ENCODE results near the gene CXCL17. TPM values are rescaled to one million over a fixed set of nuclear protein-coding genes. Genes with fewer than 3 reads are reported as not detected.

The CXCL17 gene
- total and polyA plus RNA-seq, 2 experiments from 2014 or later = 0.39 TPM; not detected in 1

GRCh38 chr19:42388851-42389489, 53.8 kb downstream of the CXCL17 start:
- no peaks in the 10 kb centered on the region for H3K79me2 ChIP-seq (replicated peaks; ENCODE audit: insufficient read depth)
- ATAC-seq (no peak), DNase-seq (ENCODE audit: low spot score) (no peak)
- H3K4me2 ChIP-seq = no peak overlapping the region
- no peaks in the 10 kb centered on the region for H3K36me3 ChIP-seq (ENCODE audit: insufficient read depth)
- H3K4me3 ChIP-seq = no peak overlapping the region
- H3K4me1 Mint-ChIP-seq = peaks cover 19% of the 10 kb centered on the region
- H3K36me3 Mint-ChIP-seq (ENCODE audit: low read depth) = peaks cover 3% of the 10 kb centered on the region; the same call in 1 of the 3 replicates
- no peaks in the 10 kb centered on the region; the same call in 1 of the 2 replicates for H3K4me1 ChIP-seq (ENCODE audit: insufficient read depth)
- TF ChIP-seq CREB1 (CRISPR knock-in tag; IDR thresholded peaks at IDR 0.05; ENCODE audit: low read depth) (no peak), STAT1 (IDR thresholded peaks at IDR 0.05; ENCODE audit: unreplicated experiment) (no peak), CTCF (conservative IDR thresholded peaks at IDR 0.05; ENCODE audit: low read depth in 2 of 2) (no peak), ZNF462 (CRISPR knock-in tag; IDR thresholded peaks at IDR 0.05) (no peak), ZNF114 (CRISPR knock-in tag; IDR thresholded peaks at IDR 0.05) (no peak), ETS1 (IDR thresholded peaks at IDR 0.05) (no peak), REST (IDR thresholded peaks at IDR 0.05; ENCODE audit: unreplicated experiment) (no peak), NANOG (IDR thresholded peaks at IDR 0.05; ENCODE audit: borderline replicate concordance) (no peak), EZH2phosphoT487 (IDR thresholded peaks at IDR 0.05; ENCODE audit: unreplicated experiment) (no peak), JUNB (IDR thresholded peaks at IDR 0.05; ENCODE audit: unreplicated experiment) (no peak), EZH2 (IDR thresholded peaks at IDR 0.05; ENCODE audit: low read depth, unreplicated experiment) (no peak)
- no peaks in the 10 kb centered on the region for H3K9me2 ChIP-seq (ENCODE audit: insufficient read depth)
- no peak overlapping the region for H2AFZ ChIP-seq
- peaks cover 17% of the 10 kb centered on the region for H3K27me3 Mint-ChIP-seq (ENCODE audit: insufficient read depth, low read depth, poor library complexity)
- H4K20me1 ChIP-seq (replicated peaks; ENCODE audit: insufficient read depth) = no peaks in the 10 kb centered on the region
- H3K27me3 ChIP-seq (ENCODE audit: insufficient read depth) = peaks cover 15% of the 10 kb centered on the region
- H3K9me3 Mint-ChIP-seq = no peaks in the 10 kb centered on the region
- H3K4me3 Mint-ChIP-seq = no peak overlapping the region
- H3K27ac ChIP-seq (ENCODE audit: low read depth) = no peak overlapping the region
- H3K27ac Mint-ChIP-seq = no peak overlapping the region
- no peaks in the 10 kb centered on the region for H3F3A ChIP-seq (replicated peaks; ENCODE audit: low read depth)

Measured in GM23338 (cell line).